HPDE6-E6E7 (cell line): ENCODE results near the gene JKAMP.
A peak's percentile ranks its signal among the peaks of the same experiment; 100 is the strongest.
"Not testable (repeated sequence)": the region's sequence is repeated elsewhere in the genome, so short reads cannot be mapped to it uniquely, and the experiment has no call there.

Source experiments
- DNase-seq: peaks from one replicate; pipeline ENCODE4 v3.0.0; 2011; ENCODE audit warnings: missing footprints; ENCODE audit errors: extremely low spot score

The JKAMP gene

GRCh38 chr14:59483819-59484638, at the start of gene JKAMP, which contains the start of gene L3HYPDH:
JKAMP (plus strand) TSS chr14:59484517; CDS start chr14:59484590, 73 bp downstream.
L3HYPDH (minus strand) TSS chr14:59484408; CDS start chr14:59484316, 92 bp downstream.
- DNase-seq, result peak; percentile 91

GRCh38 chr14:59435101-59435500, 49.2 kb upstream of the JKAMP start:
- DNase-seq, result no peak

GRCh38 chr14:59435987-59436386, 48.3 kb upstream of the JKAMP start:
- DNase-seq, result no peak

GRCh38 chr14:59438195-59438647, 46.1 kb upstream of the JKAMP start:
- no peak for DNase-seq

- no peak for DNase-seq
Measured at GRCh38 chr14:59439256-59439965, 44.9 kb upstream of the JKAMP start.

GRCh38 chr14:59448673-59449072, 35.6 kb upstream of the JKAMP start:
- not testable (repeated sequence) for DNase-seq

- DNase-seq, result no peak
Measured at GRCh38 chr14:59450716-59451115, 33.6 kb upstream of the JKAMP start.

- DNase-seq, result no peak
Measured at GRCh38 chr14:59451849-59452248, 32.5 kb upstream of the JKAMP start.

GRCh38 chr14:59454139-59454538, 30.2 kb upstream of the JKAMP start:
- peak; percentile 39 for DNase-seq

- DNase-seq, result no peak
Measured at GRCh38 chr14:59455411-59455810, 28.9 kb upstream of the JKAMP start.

GRCh38 chr14:59458486-59458885, 25.8 kb upstream of the JKAMP start:
- DNase-seq, result no peak

GRCh38 chr14:59460378-59460777, 23.9 kb upstream of the JKAMP start:
- no peak for DNase-seq

GRCh38 chr14:59461891-59462290, 22.4 kb upstream of the JKAMP start:
- no peak for DNase-seq

GRCh38 chr14:59463787-59464485, 20.4 kb upstream of the JKAMP start:
- DNase-seq, result no peak

- DNase-seq, result no peak
Measured at GRCh38 chr14:59464486-59465315, 19.6 kb upstream of the JKAMP start.

- DNase-seq, result no peak
Measured at GRCh38 chr14:59465316-59466135, 18.8 kb upstream of the JKAMP start, which contains the start of gene GPR135. GPR135 (minus strand) TSS chr14:59465380; CDS start chr14:59465226, 154 bp downstream.

GRCh38 chr14:59474172-59474571, 10.1 kb upstream of the JKAMP start:
- no peak for DNase-seq

GRCh38 chr14:59475709-59476108, 8.6 kb upstream of the JKAMP start:
- no peak for DNase-seq

- DNase-seq, result no peak
Measured at GRCh38 chr14:59478540-59478939, 5.8 kb upstream of the JKAMP start.

- DNase-seq, result no peak
Measured at GRCh38 chr14:59480166-59480565, 4.2 kb upstream of the JKAMP start.
